GM19452 (cell line): Measurements from ENCODE around the gene IL4I1.
"Not testable (repeated sequence)": the region's sequence is repeated elsewhere in the genome, so short reads cannot be mapped to it uniquely, and the experiment has no call there.

ENCODE experiments used
- ATAC-seq: cut with Tn5 transposase; IDR thresholded peaks from one replicate; pipeline ENCODE4 v1.9.1; 2021; ENCODE audit not compliant: unreplicated experiment

Gene IL4I1

GRCh38 chr19:49896863-49897621 is at the start of gene IL4I1:
TSS of gene IL4I1 (minus strand) at chr19:49896887. CDS start at chr19:49896160, 727 bp downstream.
- ATAC-seq: peak; percentile 42

DNA sequence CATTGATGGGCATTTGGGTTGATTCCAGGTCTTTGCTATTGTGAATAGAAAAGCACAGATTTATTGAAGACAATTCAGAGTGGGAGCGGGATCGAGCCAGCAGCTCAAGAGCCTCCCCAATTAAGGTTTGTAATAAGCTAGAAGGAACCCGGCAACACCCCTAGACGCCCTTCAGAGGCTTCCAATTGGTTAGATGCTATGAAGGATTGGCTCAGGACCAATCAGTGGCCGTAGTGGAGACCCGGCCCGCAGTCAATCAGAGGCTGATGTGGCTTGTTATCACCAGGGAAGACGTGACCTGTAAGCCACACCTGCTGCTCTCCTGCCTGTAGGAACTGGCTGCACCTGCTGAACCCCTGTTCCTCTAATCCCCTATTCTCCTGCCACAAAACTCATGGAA is 49.7 kb upstream of the IL4I1 start:
- no peak for ATAC-seq

DNA sequence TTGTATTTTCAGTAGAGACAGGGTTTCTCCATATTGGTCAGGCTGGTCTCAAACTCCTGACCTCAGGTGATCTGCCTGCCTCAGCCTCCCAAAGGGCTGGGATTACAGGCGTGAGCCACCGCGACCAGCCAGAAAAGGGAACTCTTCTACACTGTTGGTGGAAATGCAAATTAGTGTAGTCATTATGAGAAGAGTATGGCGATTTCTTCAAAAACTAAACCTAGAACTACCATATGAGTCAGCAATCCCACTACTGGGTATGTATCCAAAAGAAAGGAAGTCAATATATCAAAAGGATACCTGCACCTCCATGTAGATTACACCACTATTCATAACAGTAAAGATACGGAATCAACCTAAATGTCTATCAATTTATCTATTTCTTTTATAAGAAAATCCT is 47.9 kb upstream of the IL4I1 start:
- ATAC-seq: not testable (repeated sequence)

- ATAC-seq: no peak
Measured at GRCh38 chr19:49940482-49940791, 43.8 kb upstream of the IL4I1 start.

DNA sequence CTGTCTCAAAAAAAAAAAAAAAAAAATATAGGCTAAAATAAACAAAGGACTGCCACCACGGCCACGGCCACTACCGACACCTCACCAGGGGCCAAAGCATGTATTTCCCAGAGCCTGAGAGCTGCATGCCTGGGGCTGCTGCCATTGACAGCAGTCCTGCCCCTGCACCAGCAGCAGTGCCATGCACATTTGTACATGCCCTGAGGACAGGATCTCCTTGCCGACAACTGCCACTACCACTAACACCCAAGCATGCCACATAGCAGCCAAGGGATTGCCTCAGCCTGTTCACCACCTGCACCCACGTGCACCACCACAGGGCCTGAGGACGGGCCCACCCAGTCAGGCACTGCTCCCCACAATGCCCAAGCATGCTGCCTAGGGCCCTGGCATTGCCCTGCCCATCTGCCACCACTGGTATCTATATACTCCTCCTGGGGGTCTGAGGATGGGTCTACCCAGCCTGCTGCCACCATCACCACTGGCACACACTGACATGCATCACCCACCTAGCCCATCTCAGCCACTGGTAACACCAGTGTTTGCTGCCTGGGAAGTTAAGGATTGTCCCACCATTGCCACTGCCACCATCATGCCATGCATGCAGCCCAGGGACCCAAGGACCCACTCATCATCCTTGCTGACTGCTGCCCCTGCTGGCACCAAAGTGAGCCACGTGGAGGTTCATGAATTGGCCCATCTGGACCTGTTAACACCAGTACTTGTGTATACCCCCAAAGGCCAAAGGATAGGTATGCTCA is 43.2 kb upstream of the IL4I1 start:
- ATAC-seq: no peak

DNA sequence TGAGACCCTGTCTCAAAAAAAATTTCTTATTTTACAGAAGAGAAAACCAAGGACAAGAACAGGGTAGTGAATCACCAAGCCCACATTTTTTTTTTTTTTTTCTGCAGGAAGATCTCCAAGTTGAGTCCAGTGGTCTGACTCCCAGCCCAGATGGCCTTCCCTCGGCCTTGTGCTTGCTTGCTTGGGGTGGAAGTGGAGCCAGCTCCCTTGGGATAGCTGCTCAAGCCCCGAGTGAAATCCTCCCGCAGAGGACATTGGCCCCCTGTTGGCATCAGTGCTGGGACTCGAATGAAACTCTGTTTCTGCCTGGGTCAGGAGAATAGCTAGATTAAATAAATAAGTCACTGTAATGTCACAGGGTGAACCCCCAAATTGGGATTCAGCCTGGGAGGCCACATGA is 42.0 kb upstream of the IL4I1 start:
- no peak for ATAC-seq

GRCh38 chr19:49937750-49938381 is 41.2 kb upstream of the IL4I1 start:
- no peak for ATAC-seq

DNA sequence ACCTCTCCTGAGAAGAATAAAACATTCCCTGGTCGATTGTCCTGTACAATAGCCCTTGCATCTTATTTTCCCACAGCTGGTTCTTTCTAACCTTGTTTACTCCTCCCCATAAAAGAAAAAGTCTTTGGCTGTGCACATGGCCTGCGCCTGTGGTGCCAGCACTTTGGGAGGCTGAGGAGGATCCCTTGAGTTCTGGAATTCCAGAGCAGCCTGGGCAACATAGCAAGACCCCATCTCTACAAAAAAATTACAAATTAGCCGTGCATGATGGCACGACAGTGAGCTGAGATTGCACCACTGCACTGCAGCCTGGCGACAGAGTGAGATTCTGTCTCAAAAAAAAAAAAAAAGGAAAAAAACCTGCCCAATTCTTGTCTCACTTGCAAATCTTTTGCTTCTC is 39.9 kb upstream of the IL4I1 start:
- no peak for ATAC-seq

GRCh38 chr19:49933643-49934042 is 37.0 kb upstream of the IL4I1 start:
- no peak for ATAC-seq

DNA sequence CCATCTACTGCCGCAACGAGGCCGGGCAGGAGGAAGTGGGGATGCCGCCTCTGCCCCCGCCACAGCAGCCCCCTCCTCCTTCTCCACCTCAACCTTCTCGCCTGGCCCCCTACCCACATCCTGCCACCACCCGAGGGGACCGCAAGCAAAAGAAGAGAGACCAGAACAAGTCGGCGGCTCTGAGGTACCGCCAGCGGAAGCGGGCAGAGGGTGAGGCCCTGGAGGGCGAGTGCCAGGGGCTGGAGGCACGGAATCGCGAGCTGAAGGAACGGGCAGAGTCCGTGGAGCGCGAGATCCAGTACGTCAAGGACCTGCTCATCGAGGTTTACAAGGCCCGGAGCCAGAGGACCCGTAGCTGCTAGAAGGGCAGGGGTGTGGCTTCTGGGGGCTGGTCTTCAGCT is 36.0 kb upstream of the IL4I1 start:
- ATAC-seq: no peak

- ATAC-seq: no peak
Measured at GRCh38 chr19:49932041-49932451, 35.4 kb upstream of the IL4I1 start.

DNA sequence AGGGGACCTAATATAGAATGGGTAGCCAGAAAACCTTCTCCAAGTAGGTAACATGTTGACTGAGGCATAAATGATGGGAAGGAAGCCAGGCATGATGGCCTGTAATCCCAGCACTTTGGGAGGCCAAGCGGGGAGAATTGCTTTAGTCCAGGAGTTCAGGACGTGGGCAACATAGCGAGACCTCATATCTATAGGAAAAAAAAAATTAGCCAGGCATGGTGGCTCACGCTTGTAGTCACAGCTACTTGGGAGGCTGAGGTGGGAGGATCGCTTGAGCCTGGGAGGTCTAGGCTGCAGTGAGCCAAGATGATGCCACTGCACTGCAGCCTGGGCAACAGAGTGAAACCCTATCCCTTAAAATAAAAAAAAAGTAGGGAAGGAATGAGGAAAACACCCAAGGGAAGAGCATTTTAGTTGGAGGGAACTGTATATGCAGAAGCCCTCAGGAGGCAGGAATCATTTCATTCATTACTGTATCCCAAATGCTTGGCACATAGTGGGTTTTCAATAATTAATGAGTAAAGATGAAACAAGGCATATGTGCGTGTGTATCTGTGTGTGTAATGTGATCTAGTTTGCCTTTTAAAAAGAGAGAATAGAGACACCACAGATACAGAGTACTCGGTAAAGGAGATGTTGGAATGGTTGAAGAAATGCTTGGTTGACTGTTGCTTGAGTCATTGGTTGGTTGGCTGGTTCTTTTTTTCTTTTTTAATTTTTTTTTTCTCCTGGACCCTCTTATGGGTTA is 34.8 kb upstream of the IL4I1 start:
- ATAC-seq: no peak

- ATAC-seq: no peak
Measured at GRCh38 chr19:49930483-49931011, 33.9 kb upstream of the IL4I1 start.

DNA sequence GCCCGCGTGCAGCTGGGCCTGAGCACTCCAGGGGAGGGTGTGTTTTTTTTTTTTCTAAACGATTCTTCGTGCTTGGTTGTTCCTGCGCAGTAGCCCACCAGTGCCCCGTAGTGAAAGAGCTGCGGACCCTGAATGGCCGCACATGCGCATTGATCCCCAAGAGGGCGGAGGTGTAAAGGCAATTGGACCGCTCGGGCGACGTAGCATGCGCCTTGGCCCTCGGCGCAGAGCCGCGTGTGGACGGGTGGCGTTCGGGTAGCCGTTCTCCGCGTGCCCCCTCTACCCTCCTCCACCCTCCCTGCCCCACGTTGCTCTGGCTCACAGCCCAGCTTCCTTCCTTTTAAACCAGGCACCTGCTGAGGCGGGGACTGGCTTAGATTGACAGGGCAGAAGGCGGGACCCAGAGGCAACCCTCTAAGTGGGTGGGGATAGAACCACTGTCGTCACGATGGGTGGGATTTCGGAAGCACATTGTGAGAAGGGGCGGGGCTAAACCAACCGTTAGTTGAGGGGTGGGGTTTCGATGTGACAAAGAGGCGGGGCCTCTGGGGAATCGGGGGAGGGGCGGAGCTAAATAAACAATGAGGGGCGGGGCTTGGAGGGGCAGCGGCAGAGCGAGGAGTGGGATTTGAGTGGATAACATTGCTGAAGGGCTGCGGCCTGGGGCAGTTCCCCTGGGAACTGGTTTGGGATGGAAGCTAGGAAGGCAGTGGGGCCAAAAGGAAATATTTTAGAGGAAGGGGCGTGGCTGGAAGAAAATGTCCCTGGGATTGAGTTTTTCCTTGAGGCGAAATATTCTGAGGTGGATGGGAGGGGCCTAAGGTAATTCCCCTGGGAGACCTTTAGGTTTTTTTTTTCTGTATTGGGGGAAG is 33.2 kb upstream of the IL4I1 start:
- peak; percentile 63 for ATAC-seq

DNA sequence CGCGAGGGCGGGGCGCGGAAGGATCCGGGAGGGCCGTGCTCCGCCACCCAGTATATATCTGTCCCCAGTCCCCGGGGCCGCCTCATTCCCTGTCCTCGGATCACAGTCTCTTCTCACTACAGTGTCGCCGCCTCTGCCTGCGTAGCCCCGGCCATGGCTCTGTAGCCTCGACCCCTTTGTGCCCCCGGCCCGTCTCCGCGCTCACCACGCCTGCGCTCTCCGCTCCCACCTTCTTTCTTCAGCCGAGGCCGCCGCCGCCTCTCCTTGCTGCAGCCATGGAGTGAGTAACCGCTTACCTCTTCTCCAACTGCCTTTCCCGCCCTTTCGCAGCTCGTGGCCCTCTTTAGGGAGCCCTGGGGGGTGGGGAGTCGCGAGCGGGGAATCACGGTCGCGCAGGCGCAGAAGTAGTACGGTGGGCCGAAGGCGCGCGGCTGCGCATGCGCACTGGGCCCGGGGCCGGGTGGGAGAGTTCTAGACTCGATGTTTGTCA is 32.5 kb upstream of the IL4I1 start, which contains the start of the genes ATF5 and NUP62:
Gene ATF5, plus strand, starts transcription at position 85 of the 490 bp plus-strand sequence. CDS start 1,646 bp downstream, outside the sequence.
Gene NUP62, minus strand, starts transcription at position 384 of the 490 bp plus-strand sequence. CDS start 19,697 bp downstream, outside the sequence.
- peak; percentile 45 for ATAC-seq

DNA sequence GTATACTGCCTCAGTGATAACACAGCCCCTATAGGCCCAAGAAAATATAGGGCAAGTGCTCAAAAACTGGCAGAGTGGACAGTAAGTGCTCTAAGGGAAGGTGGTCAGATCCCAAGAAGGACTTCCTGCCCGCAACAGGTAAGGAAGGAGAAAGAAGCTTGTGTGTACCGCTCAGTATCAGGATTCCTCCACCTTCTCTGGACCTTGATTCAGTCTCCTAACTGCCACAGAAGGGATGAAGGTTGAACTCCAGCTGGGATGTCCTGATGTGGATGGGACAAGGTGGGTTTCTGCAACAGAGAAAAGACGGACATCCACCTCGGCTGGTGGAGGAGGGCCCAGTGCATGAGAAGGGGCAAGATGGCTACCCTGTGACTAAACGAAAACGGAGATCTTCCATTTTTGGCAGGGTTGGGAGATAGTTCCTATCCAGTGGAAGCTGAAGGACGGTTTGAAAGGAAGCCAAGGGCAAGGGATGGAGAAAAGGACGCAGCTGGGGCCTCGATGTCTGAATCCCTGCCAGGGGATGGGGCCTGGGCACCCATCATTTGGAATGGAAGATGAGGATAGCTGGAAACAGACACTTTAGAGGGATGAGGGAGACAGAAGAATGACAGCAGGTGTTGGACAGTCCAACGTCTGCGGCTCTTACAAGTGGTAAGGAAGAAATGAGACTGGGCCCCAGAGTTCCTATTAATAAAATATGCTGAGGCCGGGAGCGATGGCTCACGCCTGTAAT is 31.0 kb upstream of the IL4I1 start:
- no peak for ATAC-seq

DNA sequence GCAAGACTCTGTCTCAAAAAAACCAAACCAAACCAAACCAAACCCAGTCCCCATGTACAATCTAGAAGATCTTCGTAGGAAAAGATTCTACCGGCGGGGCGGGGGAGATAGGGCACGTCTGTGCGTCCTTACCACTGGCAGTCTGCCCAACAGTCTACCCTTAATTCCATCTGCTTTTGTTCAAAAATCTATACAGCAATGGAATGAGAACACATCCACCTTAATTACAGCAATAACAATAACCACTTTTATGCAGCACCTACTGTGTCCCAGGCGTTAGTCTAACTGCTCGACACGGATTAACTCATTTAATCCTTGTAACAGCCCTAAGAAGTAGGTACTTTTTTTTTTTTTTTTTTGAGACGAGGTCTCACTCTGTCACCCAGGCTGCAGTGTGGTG is 29.8 kb upstream of the IL4I1 start:
- ATAC-seq: no peak

DNA sequence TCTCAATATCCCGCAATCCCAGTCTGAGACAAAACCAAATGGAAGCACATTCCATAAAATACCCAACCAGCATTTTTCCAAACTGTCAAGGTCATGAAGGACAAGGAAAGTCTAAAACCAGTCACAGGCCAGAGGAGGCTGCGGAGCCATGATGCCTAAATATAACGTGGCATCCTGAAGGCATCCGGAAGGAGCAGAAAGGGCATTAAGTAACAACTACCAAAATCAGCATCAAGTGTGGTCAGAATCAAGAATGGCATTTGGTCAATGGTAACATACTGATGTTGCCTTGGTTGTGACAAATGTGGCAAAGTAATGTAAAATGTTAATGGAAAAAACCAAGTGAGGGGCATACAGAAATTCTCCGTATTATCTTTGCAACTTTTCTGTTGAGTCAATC is 28.8 kb upstream of the IL4I1 start:
- no peak for ATAC-seq

- not testable (repeated sequence) for ATAC-seq
Measured at GRCh38 chr19:49924881-49925210, 28.2 kb upstream of the IL4I1 start.
